ENCODE data around the gene PRSS38. TPM values are rescaled to one million over a fixed set of nuclear protein-coding genes. Genes with fewer than 3 reads are reported as not detected.

Gene PRSS38
- total and polyA plus RNA-seq, 2 experiments from 2014 or later = not detected

- Histone ChIP-seq H3K79me2 (replicated peaks; ENCODE audit: insufficient read depth) (no peaks in the 10 kb centered on the region), H3K27ac (ENCODE audit: low read depth) (no peak overlapping the region), H2AFZ (no peak overlapping the region), H3K4me3 (no peak overlapping the region), H3K4me2 (no peak overlapping the region), H3K9me2 (ENCODE audit: insufficient read depth) (no peaks in the 10 kb centered on the region), H3K36me3 (ENCODE audit: insufficient read depth) (no peaks in the 10 kb centered on the region), H3F3A (replicated peaks; ENCODE audit: low read depth) (no peaks in the 10 kb centered on the region), H3K4me1 (ENCODE audit: insufficient read depth) (no peaks in the 10 kb centered on the region), H3K27me3 (ENCODE audit: insufficient read depth) (no peaks in the 10 kb centered on the region), H4K20me1 (replicated peaks; ENCODE audit: insufficient read depth) (peaks cover 6% of the 10 kb centered on the region; the same call in 1 of the 2 replicates)
- H3K27me3 Mint-ChIP-seq (ENCODE audit: insufficient read depth, low read depth, poor library complexity) = peaks cover 6% of the 10 kb centered on the region
- H3K4me3 Mint-ChIP-seq = no peak overlapping the region
- no peak for TF ChIP-seq STAT1 (IDR thresholded peaks at IDR 0.05; ENCODE audit: unreplicated experiment)
- TF ChIP-seq CTCF (conservative IDR thresholded peaks at IDR 0.05; ENCODE audit: low read depth in 2 of 2) = no peak
- no peak for TF ChIP-seq EZH2phosphoT487 (IDR thresholded peaks at IDR 0.05; ENCODE audit: unreplicated experiment)
- TF ChIP-seq ZNF462 (CRISPR knock-in tag; IDR thresholded peaks at IDR 0.05) = no peak
- TF ChIP-seq CREB1 (CRISPR knock-in tag; IDR thresholded peaks at IDR 0.05; ENCODE audit: low read depth) = no peak
- no peak for TF ChIP-seq ETS1 (IDR thresholded peaks at IDR 0.05)
- H3K4me1 Mint-ChIP-seq = no peaks in the 10 kb centered on the region
- DNase-seq (ENCODE audit: low spot score) (no peak), ATAC-seq (no peak)
- peaks cover 4% of the 10 kb centered on the region; the same call in 1 of the 3 replicates for H3K36me3 Mint-ChIP-seq (ENCODE audit: low read depth)
- H3K9me3 Mint-ChIP-seq = no peaks in the 10 kb centered on the region
- H3K27ac Mint-ChIP-seq = no peak overlapping the region
Measured at GRCh38 chr1:227773558-227773957, 41.9 kb upstream of the PRSS38 start.
